ENCODE data around the gene BLOC1S1. TPM values are rescaled to one million over a fixed set of nuclear protein-coding genes. Genes with fewer than 3 reads are reported as not detected.

Gene BLOC1S1
- total and polyA plus RNA-seq, 10 of the 15 experiments (the other 5 are each of a cell fraction or from before 2014, with no cell fraction given): 126 to 285 (median 166) TPM

DNA sequence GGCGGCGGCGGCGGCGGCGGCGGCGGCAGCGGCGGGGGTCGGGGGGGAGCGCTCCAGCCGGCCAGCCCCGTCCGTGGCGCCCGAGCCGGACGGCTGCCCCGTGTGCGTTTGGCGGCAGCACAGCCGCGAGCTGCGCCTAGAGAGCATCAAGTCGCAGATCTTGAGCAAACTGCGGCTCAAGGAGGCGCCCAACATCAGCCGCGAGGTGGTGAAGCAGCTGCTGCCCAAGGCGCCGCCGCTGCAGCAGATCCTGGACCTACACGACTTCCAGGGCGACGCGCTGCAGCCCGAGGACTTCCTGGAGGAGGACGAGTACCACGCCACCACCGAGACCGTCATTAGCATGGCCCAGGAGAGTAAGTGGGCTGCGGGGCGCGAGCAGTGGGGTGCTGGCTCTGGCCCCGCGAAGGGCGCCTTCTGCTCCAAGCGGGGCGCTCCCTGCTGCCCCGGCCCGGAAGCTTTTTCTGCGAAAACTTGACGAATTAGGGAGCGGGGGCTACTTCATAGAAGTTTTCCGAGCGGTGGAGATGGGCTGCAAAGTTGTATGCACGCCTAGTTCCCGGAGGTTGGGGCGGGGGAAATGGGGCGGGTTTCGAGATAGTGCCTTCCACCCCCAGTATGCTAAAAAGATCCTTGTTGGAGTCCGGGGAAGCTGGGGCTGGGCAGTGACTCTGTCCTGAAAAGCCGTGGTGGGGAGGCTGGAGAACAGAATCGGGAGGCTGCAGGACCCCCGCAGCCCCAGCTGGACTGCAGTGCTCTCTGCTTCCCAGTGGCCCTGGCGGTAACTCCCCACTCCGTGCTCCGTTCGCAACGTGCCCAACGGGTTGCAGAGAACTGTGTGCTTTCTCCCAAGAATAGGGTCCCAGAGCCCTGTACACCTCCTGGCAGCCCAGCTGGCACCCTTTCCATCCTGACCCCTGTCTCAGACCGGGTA lies 27.8 kb downstream of the BLOC1S1 start (continued):
- no peak for TF ChIP-seq ZNF687 (IDR thresholded peaks at IDR 0.05)
- no peak for TF ChIP-seq BCLAF1 (IDR thresholded peaks at IDR 0.05)
- no peak for TF ChIP-seq SREBF1 (IDR thresholded peaks at IDR 0.05; ENCODE audit: low read length)
- TF ChIP-seq ESRRA (IDR thresholded peaks at IDR 0.05; ENCODE audit: low read length): no peak
- TF ChIP-seq NR2F1 (conservative IDR thresholded peaks at IDR 0.05): 0 out of 2 replicates have a peak, but pooled peaks have one; percentile 22
- TF ChIP-seq ZSCAN29 (IDR thresholded peaks at IDR 0.05): no peak
- TF ChIP-seq RB1 (IDR thresholded peaks at IDR 0.05; ENCODE audit: borderline replicate concordance): peak; percentile 67; the same call in 1 of the 2 replicates
- no peak for TF ChIP-seq CBX3 (IDR thresholded peaks at IDR 0.05; ENCODE audit: borderline replicate concordance, low read depth)
- TF ChIP-seq HDAC2 (IDR thresholded peaks at IDR 0.05): no peak
- TF ChIP-seq, protein P1, sequence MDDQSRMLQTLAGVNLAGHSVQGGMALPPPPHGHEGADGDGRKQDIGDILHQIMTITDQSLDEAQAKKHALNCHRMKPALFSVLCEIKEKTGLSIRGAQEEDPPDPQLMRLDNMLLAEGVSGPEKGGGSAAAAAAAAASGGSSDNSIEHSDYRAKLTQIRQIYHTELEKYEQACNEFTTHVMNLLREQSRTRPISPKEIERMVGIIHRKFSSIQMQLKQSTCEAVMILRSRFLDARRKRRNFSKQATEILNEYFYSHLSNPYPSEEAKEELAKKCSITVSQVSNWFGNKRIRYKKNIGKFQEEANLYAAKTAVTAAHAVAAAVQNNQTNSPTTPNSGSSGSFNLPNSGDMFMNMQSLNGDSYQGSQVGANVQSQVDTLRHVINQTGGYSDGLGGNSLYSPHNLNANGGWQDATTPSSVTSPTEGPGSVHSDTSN (IDR thresholded peaks at IDR 0.05; ENCODE audit: insufficient replicate concordance, low read depth, low read length): no peak
- peak; percentile 42 for TF ChIP-seq IKZF1 (conservative IDR thresholded peaks at IDR 0.05)
- no peak for TF ChIP-seq IKZF2 (IDR thresholded peaks at IDR 0.05)
- TF ChIP-seq CBFB (IDR thresholded peaks at IDR 0.05; ENCODE audit: low read depth): no peak
- peak; percentile 29; the same call in 1 of the 2 replicates for TF ChIP-seq DPF2 (IDR thresholded peaks at IDR 0.05)
- TF ChIP-seq EP300 (IDR thresholded peaks at IDR 0.05; ENCODE audit: borderline replicate concordance in 1 of 2, control insufficient read depth in 1 of 2, low read depth in 2 of 2, low read length in 2 of 2): no peak
- TF ChIP-seq STAT3 (IDR thresholded peaks at IDR 0.05; ENCODE audit: low read depth, low read length): no peak
- TF ChIP-seq YBX1 (IDR thresholded peaks at IDR 0.05): no peak
- no peak for TF ChIP-seq SREBF2 (IDR thresholded peaks at IDR 0.05; ENCODE audit: low read length)

All from GM12878 (cell line).